T-helper 2 cell treated with Interferon-gamma antibody and Interleukin-4, amounts not matched to agents 100 ng/mL and 5 ng/mL, for 36 hours (primary cell): Measurements from ENCODE around the gene RFT1. TPM values are rescaled to one million over a fixed set of nuclear protein-coding genes. Genes with fewer than 3 reads are reported as not detected.
"Not testable (repeated sequence)": the region's sequence is repeated elsewhere in the genome, so short reads cannot be mapped to it uniquely, and the experiment has no call there.

ENCODE experiments used
- intact Hi-C: fragments of 100-400 bp; cut with micrococcal nuclease; formaldehyde crosslinking; loops from one replicate; pipeline ENCODE4 v1.15.1; 2023
- total RNA-seq: library from RNA; stranded (reverse); gene quantifications from 2 replicates; pipeline ENCODE4 v1.2.3, GENCODE V29; 2022

RFT1 gene
- total RNA-seq, 1 donor from 2014 or later, result 34.2 TPM

GRCh38 chr3:53072653-53073552, 57.3 kb downstream of the RFT1 start:
- intact Hi-C loops, result loop anchor here (1.0 to 2.0 kb wide), 6 partner anchors 27 to 331 kb away; partner anchors contain the start of genes RFT1 and SFMBT1

GRCh38 chr3:53071882-53072431, 58.3 kb downstream of the RFT1 start:
- intact Hi-C loops, result loop anchor here (1.0 to 2.0 kb wide), 6 partner anchors 26 to 330 kb away; partner anchors contain the start of genes RFT1 and SFMBT1

- intact Hi-C loops, result no loop called here
Measured at GRCh38 chr3:53069422-53070068, 60.7 kb downstream of the RFT1 start.

- intact Hi-C loops, result no loop called here
Measured at GRCh38 chr3:53068176-53068575, 62.1 kb downstream of the RFT1 start.

- intact Hi-C loops, result no loop called here
Measured at GRCh38 chr3:53067567-53067966, 62.7 kb downstream of the RFT1 start.

GRCh38 chr3:53065841-53066480, 64.3 kb downstream of the RFT1 start:
- intact Hi-C loops, result no loop called here

- intact Hi-C loops, result no loop called here
Measured at GRCh38 chr3:53062905-53063304, 67.3 kb downstream of the RFT1 start.

- intact Hi-C loops, result no loop called here
Measured at GRCh38 chr3:53056442-53056841, 73.8 kb downstream of the RFT1 start.

- intact Hi-C loops, result not testable (repeated sequence)
Measured at GRCh38 chr3:53054233-53054632, 76.0 kb downstream of the RFT1 start.

- intact Hi-C loops, result no loop called here
Measured at GRCh38 chr3:53051929-53052328, 78.3 kb downstream of the RFT1 start.

- intact Hi-C loops, result loop anchor here (10.0 kb wide), 1 partner anchor 515 kb away; the partner anchor contains the start of genes NT5DC2 and UQCC5
Measured at GRCh38 chr3:53049987-53050386, 80.2 kb downstream of the RFT1 start.

GRCh38 chr3:53046171-53047170, 83.8 kb downstream of the RFT1 start:
- intact Hi-C loops, result loop anchor here (1.0 to 10.0 kb wide), 5 partner anchors 26 to 512 kb away; partner anchors contain the start of genes NT5DC2, PBRM1, RFT1 and STIMATE

- intact Hi-C loops, result loop anchor here (1.0 to 10.0 kb wide), 6 partner anchors 27 to 511 kb away; partner anchors contain the start of genes NT5DC2, PBRM1, RFT1 and STIMATE
Measured at GRCh38 chr3:53045518-53046170, 84.6 kb downstream of the RFT1 start, which contains the start of gene SFMBT1. Gene SFMBT1, minus strand, starts transcription at chr3:53046073. Its CDS starts 76,945 bp downstream, at chr3:52969128.

- intact Hi-C loops, result loop anchor here (2.0 to 10.0 kb wide), 3 partner anchors 63 to 510 kb away; partner anchors contain the start of genes NT5DC2 and UQCC5
Measured at GRCh38 chr3:53044711-53045517, 85.3 kb downstream of the RFT1 start.

- intact Hi-C loops, result loop anchor here (2.0 to 10.0 kb wide), 3 partner anchors 62 to 510 kb away; partner anchors contain the start of genes NT5DC2 and UQCC5
Measured at GRCh38 chr3:53044371-53044710, 85.9 kb downstream of the RFT1 start.

- intact Hi-C loops, result loop anchor here (2.0 to 10.0 kb wide), 3 partner anchors 61 to 509 kb away; partner anchors contain the start of genes NT5DC2 and UQCC5
Measured at GRCh38 chr3:53043738-53044137, 86.5 kb downstream of the RFT1 start.

- intact Hi-C loops, result loop anchor here (5.0 to 10.0 kb wide), 2 partner anchors 60 to 508 kb away; partner anchors contain the start of genes NT5DC2 and UQCC5
Measured at GRCh38 chr3:53042651-53043050, 87.6 kb downstream of the RFT1 start.

GRCh38 chr3:53040351-53040820, 89.8 kb downstream of the RFT1 start:
- intact Hi-C loops, result loop anchor here (5.0 to 10.0 kb wide), 2 partner anchors 58 to 506 kb away; partner anchors contain the start of genes NT5DC2 and UQCC5
